SKM-1 (cell line): ENCODE results near the gene CSNK2B.
A peak's percentile ranks its signal among the peaks of the same experiment; 100 is the strongest.

Experiments
- DNase-seq: peaks from one replicate; lab custom pipeline; 2025; ENCODE audit not compliant: unreplicated experiment; lab: John Stamatoyannopoulos, UW

CSNK2B gene

GRCh38 chr6:31660381-31661261 lies 5.3 kb upstream of the CSNK2B start, which contains the start of gene C6orf47:
Gene C6orf47 (minus strand): TSS chr6:31660778. CDS start chr6:31659947, 831 bp downstream.
- peak; percentile 20 for DNase-seq

DNA sequence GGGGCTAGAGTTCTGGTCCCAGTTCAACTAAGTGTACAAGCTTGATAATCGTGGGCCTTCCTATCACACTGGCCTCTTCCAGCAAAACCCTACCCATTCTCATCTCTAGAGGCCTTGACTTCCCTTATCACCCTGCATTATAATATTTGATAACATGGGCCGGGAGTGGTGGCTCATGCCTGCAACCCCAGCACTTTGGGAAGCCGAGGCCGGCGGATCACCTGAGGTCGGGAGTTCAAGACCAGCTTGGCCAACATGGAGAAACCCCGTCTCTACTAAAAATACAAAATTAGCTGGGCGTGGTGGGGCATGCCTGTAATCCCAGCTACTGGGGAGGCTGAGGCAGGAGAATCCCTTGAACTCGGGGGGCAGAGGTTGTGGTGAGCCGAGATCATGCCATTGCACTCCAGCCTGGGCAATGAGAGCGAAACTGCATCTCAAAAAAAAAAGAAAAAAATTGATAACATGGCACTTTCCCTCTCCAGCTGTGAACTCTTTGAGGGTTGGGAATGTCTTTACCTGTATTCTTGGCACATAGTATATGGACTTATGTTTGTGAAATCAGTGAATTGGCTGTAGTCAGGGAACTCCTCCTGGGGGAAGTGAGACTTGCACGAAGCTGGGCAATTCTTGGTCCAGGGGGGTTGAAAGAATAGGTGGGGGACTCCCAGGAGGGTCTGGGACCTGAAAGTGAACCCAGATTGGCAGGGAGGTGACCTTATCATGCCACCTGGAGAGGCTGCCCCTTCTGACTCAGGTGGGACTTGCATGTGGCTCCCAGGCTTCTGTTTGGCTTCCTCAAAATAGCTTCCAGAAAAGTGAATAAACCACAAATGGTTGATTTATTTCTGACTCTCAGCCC lies 4.4 kb upstream of the CSNK2B start:
- no peak for DNase-seq

GRCh38 chr6:31662124-31662723 lies 3.7 kb upstream of the CSNK2B start:
- no peak for DNase-seq

- DNase-seq = no peak
Measured at GRCh38 chr6:31663126-31663960, 2.5 kb upstream of the CSNK2B start.

DNA sequence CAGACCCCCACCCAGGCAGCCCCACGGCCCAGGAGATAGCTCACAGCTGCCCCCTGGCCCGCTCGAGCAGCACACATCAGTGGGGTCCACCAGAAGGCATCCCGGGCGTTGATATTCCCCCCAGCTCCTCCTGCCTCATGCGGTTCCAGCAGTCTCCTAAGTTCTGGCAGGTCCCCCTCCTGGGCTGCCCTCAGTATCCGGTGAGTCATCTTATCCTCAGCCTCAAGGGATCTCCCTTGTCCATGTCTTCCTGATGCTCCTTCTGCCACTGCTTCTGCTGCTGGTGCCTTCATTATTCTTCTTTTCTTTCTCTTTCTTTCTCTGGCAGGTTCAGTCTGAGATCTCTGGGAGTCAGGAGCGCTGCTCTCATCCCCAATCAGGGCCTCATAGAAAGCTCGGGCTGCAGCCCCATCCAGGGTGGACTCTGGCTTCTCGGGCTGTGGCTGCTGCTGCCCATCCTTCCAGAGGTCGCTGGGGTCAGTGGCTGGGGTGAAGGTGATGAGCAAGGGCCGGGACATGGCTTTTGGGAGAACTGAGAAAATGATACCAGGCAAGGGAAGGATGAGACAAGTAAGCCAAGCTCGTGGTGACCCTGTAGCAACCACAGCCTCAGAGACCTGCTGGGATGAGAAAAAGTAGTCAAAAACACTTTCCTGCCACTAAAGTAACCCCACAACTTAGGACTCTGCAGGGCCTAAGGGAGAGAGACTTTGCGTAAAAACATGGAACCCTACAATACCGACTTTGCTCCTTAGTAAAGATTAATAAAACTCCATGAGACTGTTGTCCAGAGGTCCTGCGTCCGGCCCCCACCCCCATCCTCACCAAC lies 1.7 kb upstream of the CSNK2B start:
- no peak for DNase-seq

- DNase-seq = peak; percentile 87
Measured at GRCh38 chr6:31664790-31665500, 935 bp upstream of the CSNK2B start, which contains the start of gene GPANK1. Gene GPANK1 (minus strand): TSS chr6:31664997. CDS start chr6:31664478, 519 bp downstream.

- no peak for DNase-seq
Measured at GRCh38 chr6:31666337-31666965, 571 bp downstream of the CSNK2B start.

DNA sequence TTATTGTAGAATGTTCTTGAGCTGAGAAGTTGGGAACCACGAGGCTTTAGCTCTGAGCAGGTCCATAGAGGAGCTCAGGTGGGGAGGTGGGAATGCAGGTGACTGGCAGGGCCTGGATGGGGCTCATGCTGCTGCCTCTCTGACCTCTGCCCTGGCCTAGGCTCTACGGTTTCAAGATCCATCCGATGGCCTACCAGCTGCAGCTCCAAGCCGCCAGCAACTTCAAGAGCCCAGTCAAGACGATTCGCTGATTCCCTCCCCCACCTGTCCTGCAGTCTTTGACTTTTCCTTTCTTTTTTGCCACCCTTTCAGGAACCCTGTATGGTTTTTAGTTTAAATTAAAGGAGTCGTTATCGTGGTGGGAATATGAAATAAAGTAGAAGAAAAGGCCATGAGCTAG lies 3.8 kb downstream of the CSNK2B start, which contains the start of gene LY6G5B:
LY6G5B (plus strand) TSS at position 301 of the 400 bp plus-strand sequence. CDS start 975 bp downstream, outside the sequence.
- DNase-seq = no peak

- no peak for DNase-seq
Measured at GRCh38 chr6:31676322-31676903, 10.5 kb downstream of the CSNK2B start.

GRCh38 chr6:31676904-31677303 lies 11.0 kb downstream of the CSNK2B start:
- DNase-seq = no peak

GRCh38 chr6:31677955-31678354 lies 12.1 kb downstream of the CSNK2B start:
- no peak for DNase-seq

- peak; percentile 49 for DNase-seq
Measured at GRCh38 chr6:31680226-31681134, 14.6 kb downstream of the CSNK2B start, which contains the start of gene LY6G5C. Gene LY6G5C (minus strand): TSS chr6:31681067. CDS start chr6:31680373, 694 bp downstream.

DNA sequence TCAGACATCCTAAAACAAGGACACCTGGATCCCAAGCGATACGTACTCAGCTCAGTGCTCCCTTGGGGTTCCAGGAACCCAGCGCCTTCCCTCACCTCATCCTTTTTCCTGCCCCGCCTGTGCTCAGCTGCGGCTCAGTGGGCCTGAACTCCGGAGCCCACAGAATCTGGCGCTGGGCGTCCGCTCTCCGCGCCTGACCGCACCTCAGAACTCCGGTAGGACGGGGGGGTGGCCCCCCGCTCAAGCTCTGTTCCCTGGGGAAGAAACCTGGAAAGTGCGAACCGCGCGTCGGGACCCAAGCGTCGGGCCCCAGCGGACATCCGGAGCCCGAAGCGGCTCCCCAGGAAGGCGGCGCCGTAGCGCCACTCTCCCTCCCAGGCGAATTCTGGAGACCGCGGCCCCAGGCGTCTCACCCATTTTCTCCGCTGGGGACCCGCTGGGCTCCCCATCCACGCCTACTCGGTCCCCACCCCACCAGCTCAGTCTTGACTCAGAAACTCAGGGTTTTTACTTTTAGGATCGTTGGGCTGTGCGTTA lies 15.3 kb downstream of the CSNK2B start:
- no peak for DNase-seq

DNA sequence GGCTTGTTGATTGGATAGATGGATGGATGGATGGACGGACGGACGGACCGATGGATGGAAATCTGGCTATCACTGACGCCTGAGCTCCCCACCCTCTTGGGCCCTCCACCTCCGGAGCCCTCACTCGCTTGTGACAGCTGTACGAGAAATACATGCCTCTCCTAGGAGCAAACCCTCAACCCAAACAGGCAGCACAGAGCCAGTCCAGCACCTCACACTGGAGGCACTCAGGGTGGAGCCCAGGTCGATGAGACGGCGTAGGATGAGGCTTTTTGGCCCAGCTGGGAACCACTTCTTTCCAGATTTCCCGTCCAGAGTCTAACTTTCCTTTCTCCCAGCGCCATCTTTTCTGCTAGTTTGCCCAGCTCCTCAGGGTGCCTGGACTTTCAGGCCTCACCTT lies 17.7 kb downstream of the CSNK2B start:
- no peak for DNase-seq

- DNase-seq = no peak
Measured at GRCh38 chr6:31686483-31686882, 20.6 kb downstream of the CSNK2B start.

GRCh38 chr6:31687321-31687720 lies 21.4 kb downstream of the CSNK2B start:
- DNase-seq = no peak
